WERI-Rb-1 (cell line): ENCODE measurements around the gene GLCE.

Experiments used
- DNase-seq: peaks from one replicate; pipeline ENCODE4 v3.0.0-alpha.2; 2020
- H3K27ac ChIP-seq: fragments of 250-450 bp; sonication (Bioruptor Pico); 2 replicates; pipeline ENCODE4 v1.5.1; 2020; ENCODE audit warnings: mild to moderate bottlenecking, moderate library complexity
- H3K27me3 ChIP-seq: fragments of 250-450 bp; sonication (Bioruptor Pico); 2 replicates; pipeline ENCODE4 v1.5.1; 2021; ENCODE audit warnings: mild to moderate bottlenecking, low read depth, moderate library complexity; ENCODE audit not compliant: insufficient read depth, severe bottlenecking
- H3K36me3 ChIP-seq: fragments of 250-450 bp; sonication (Bioruptor Pico); 2 replicates; pipeline ENCODE4 v1.5.1; 2020; ENCODE audit warnings: mild to moderate bottlenecking, moderate library complexity
- H3K4me3 ChIP-seq: 2 replicates; pipeline ENCODE4 v1.5.1; 2011; ENCODE audit warnings: low read depth, mild to moderate bottlenecking, control low read depth, low read length
- H3K9me3 ChIP-seq: fragments of 250-450 bp; sonication (Bioruptor Pico); 2 replicates; pipeline ENCODE4 v1.5.1; 2021; ENCODE audit warnings: mild to moderate bottlenecking, moderate library complexity; ENCODE audit not compliant: severe bottlenecking
- TF ChIP-seq, protein P1 (sequence below): IDR thresholded peaks from 2 replicates; pipeline ENCODE4 v1.5.1; 2011; ENCODE audit warnings: low read depth, mild to moderate bottlenecking, control low read depth, inconsistent platforms, low read length

Gene GLCE

DNA sequence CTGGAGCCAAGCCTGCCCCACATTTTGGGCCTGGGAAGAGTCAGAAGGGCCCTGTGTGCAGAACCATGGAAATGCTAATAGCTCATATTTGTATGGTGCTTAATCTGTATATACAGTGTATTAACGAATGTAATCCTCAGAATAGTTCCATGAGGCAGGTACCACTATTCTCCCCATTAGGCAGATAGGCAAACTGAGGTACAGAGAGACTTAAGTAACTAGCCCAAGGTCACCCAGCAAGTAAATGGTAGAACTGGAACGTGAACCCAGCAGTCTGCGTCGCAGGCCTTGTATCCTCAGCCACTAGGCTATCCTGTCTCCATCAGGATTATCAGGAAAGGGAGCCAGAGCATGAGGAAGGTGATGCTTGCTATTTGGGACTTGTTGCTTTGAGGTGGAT lies 28.0 kb upstream of the GLCE start:
- no peak for DNase-seq
- TF ChIP-seq, protein P1, sequence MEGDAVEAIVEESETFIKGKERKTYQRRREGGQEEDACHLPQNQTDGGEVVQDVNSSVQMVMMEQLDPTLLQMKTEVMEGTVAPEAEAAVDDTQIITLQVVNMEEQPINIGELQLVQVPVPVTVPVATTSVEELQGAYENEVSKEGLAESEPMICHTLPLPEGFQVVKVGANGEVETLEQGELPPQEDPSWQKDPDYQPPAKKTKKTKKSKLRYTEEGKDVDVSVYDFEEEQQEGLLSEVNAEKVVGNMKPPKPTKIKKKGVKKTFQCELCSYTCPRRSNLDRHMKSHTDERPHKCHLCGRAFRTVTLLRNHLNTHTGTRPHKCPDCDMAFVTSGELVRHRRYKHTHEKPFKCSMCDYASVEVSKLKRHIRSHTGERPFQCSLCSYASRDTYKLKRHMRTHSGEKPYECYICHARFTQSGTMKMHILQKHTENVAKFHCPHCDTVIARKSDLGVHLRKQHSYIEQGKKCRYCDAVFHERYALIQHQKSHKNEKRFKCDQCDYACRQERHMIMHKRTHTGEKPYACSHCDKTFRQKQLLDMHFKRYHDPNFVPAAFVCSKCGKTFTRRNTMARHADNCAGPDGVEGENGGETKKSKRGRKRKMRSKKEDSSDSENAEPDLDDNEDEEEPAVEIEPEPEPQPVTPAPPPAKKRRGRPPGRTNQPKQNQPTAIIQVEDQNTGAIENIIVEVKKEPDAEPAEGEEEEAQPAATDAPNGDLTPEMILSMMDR: no peak
- H3K27me3 ChIP-seq: no peaks in the 10 kb centered on the region
- no peak overlapping the region for H3K27ac ChIP-seq
- H3K4me3 ChIP-seq: no peak overlapping the region
- H3K9me3 ChIP-seq: no peaks in the 10 kb centered on the region
- no peaks in the 10 kb centered on the region for H3K36me3 ChIP-seq

DNA sequence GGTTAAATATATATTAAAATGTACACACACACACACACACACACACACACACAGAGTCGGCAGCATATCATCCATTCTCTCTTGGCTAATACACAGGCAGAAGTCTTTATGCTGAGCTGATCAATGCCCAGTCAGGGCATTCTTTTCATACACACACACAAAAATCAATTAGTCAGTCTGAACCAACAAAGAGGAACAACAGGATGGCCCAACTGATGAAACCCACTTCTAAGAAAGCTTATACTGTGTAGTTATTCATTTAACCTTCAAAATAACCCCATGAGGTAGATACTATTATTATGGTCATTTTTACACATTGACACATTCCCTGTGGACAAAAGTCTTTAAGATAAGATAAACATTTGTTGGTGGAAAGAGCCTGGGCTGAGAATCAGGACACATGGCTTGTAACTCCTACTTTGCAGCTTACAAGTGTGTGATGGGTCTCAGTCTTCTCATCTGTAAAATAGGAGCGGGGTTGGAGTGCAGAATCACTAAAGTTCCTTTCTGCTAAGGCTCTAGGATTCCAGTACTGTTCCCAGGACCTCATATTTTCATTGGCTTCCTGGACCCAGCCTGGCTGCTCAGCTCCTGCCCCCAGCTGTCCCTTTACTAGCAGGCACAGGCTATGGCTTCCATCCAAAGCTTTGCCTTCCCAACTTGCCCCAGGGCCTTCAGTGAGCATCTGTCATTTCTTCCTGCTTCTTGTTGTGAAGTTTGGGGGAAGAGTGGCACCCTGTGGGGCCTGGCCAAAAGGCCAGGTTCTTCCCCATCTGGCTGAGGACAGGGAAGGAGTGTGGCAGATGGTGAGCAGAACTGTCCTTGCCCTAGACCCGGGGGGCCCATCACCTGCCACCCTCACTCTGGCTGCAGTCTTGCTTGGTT lies 27.2 kb upstream of the GLCE start:
- H3K9me3 ChIP-seq: no peaks in the 10 kb centered on the region
- peak; percentile 57 for DNase-seq
- TF ChIP-seq, protein P1: peak; percentile 30
- H3K27ac ChIP-seq: no peak overlapping the region
- H3K27me3 ChIP-seq: no peaks in the 10 kb centered on the region
- H3K36me3 ChIP-seq: no peaks in the 10 kb centered on the region
- no peak overlapping the region for H3K4me3 ChIP-seq

DNA sequence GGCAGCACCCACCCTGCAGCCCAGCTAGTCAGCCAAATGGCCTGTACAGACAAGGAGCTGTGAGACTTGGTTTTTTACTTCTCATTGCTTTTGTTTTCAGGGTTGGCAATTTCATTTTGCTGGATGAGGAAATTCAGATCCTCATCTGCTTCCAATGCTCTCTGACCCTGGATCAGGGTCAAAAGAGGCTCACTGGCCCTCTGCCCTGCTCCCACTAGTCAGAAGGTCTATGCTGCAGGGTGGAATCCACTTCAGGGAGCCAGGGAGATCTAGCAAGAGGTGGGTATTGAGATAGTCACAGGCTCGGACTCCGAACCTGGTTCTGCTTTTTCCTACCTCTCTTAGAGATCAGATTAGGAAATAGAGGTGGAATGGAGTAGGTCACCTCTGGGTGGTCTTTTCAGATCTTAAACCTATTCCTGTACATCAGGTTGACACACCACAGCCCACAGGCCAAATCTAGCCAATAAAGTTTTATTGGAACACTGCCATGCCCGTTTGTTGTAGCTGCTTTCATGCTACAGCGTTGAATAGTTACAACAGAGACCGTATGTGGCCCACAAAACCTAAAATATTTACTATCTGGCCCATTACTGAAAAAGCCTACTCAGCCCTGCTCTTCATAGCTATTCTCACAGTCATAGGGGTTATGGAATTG lies 26.4 kb upstream of the GLCE start:
- H3K9me3 ChIP-seq: no peaks in the 10 kb centered on the region

DNA sequence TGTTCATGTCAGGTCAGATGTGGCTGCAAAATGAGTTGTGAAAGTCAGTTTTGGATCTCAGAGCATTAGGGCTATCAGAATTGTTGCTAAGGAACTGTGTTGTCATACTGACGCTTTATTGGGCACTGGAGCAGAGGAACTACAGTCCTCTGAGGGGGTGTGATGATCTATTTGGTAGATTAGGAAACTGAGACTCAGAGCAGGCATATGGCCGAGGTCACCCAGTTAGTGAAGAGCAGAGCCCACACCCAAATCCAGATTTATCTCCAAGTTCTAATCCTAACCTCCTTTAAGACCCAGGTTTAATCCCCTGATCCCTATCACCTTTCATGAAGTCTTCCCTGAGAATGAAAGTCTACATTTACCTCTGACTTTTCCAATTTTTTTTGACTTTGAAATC lies 25.6 kb upstream of the GLCE start:
- Histone ChIP-seq H3K4me3 (peak overlapping the region; percentile 28), H3K9me3 (no peaks in the 10 kb centered on the region), H3K36me3 (no peaks in the 10 kb centered on the region), H3K27me3 (no peaks in the 10 kb centered on the region), H3K27ac (no peak overlapping the region; the same call in 1 of the 2 replicates)
- TF ChIP-seq, protein P1: no peak
- peak; percentile 78 for DNase-seq

More for the DNA sequence above, 26.4 kb upstream of the GLCE start:
- Histone ChIP-seq H3K27me3 (no peaks in the 10 kb centered on the region), H3K36me3 (no peaks in the 10 kb centered on the region), H3K4me3 (no peak overlapping the region), H3K27ac (peak overlapping the region; percentile 37)
- no peak for DNase-seq
- TF ChIP-seq, protein P1: no peak

DNA sequence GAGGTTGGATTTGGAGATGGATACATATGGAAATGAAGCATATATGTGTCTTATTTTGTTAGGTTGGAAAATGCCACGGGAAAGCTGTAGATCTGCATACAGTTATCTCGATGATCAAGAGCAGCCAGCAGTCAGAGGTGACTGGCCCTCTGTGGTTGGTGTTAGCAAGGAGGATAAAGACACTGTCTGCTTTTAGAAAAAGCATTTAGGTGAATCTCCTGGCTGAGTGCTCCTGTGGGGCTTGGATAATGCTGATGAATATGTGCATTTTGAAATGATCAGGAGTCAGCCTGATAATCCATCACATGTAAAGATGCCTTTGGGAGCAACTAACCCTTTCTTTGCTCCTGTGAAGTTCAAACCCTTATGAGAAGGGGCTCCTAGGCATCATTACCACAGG lies 24.9 kb upstream of the GLCE start:
- Histone ChIP-seq H3K9me3 (no peaks in the 10 kb centered on the region), H3K4me3 (peak overlapping the region; percentile 28), H3K36me3 (no peaks in the 10 kb centered on the region), H3K27me3 (no peaks in the 10 kb centered on the region), H3K27ac (no peak overlapping the region)
- DNase-seq: no peak
- TF ChIP-seq, protein P1: no peak
